ENCODE results near the gene CCSER1.
"Not testable (repeated sequence)": the region's sequence is repeated elsewhere in the genome, so short reads cannot be mapped to it uniquely, and the experiment has no call there.

CCSER1 gene

GRCh38 chr4:91028228-91028627 is 901.0 kb downstream of the CCSER1 start:
- no peak for DNase-seq

DNA sequence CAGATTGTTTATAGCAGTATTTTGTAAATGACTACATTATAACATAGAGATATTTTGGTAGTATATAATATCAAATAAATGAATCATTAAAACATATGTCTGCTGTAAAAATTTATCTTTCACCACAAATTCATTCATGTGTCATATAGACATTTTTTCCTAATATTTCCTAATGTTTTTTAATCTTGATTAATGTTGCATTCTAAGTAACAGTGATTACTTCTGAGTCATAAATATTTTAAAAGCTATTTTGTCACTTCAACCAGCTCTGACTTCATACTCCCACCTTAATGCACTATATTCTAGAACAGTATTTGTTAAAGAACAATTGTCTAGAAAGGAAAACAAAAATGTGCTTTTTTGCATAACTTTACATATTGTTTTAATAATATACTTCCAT is 904.6 kb downstream of the CCSER1 start:
- no peak for DNase-seq

DNA sequence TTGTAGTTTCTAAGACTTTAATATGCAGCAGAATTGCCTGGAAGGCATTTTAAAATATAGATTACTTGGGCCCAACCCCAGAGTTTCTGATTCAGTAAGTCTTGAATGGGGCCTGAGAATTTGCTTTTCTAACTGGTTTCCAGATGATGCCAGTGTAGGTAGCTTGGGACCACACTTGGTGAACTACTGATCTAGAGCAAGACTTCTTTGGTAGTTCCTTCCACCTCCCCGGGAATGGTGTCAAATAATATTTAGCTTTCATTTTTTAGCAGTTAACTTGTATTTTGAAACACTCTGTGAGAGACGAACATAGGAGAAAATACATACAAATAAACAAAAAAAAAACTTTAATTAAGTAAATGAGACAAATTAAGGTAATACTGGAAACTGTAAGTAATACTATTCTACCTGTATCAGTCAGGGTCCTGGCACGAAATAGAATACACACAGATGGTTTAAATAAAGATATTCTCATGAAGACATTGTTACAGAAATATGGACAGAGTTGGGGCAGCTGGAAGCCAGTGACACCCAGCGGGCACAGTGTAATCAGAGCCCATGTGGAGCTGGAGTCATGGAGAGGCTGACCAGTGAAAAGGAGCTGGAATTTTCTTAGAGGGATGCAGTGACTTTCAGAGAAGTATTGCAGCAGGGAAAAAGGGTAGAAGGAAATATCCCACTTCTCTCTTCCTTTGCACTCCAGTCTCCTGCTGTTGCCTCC is 905.7 kb downstream of the CCSER1 start:
- DNase-seq = no peak

DNA sequence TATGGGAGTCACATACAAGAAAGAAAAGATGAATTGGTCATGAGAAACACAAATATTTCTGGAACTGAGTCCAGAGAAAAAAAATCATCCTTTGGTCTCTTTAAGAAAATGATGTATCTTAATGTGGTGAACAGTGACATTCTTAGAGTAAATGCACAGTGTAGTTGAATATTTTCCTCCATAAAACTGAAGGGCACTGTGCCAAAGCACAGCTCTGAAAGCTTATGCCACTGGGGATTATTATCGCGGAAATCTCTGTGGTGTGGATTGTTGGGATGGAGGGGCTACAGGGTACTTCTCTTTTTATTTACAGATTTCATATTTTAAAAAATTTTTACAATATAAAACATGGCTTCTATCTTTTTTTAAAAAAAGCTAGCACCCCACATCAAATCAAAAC is 908.1 kb downstream of the CCSER1 start:
- no peak for DNase-seq

- DNase-seq = no peak
Measured at GRCh38 chr4:91037951-91038350, 910.8 kb downstream of the CCSER1 start.

DNA sequence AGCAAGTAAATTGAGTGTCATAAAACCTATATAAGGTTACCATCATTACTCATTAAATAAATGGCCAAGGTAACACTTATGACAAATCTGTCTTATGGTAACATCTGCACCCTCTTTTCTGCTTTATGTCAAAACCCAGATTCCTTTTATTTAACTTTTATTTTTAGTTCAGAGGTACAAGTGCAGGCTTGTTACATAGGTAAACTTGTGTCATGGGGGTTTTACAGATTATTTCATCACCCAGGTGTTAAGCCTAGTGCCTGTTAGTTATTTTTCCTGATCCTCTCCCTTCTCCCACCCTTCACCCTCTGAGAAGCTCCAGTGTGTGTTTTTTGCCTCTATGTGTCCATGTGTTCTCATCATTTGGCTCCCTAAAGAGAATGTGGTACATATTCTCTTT is 930.7 kb downstream of the CCSER1 start:
- no peak for DNase-seq

- DNase-seq = no peak
Measured at GRCh38 chr4:91058345-91058744, 931.2 kb downstream of the CCSER1 start.

- DNase-seq = peak in 1 of 56 donors; percentile 26
Measured at GRCh38 chr4:91064157-91064853, 937.1 kb downstream of the CCSER1 start.

- no peak for DNase-seq
Measured at GRCh38 chr4:91065117-91065516, 937.9 kb downstream of the CCSER1 start.

DNA sequence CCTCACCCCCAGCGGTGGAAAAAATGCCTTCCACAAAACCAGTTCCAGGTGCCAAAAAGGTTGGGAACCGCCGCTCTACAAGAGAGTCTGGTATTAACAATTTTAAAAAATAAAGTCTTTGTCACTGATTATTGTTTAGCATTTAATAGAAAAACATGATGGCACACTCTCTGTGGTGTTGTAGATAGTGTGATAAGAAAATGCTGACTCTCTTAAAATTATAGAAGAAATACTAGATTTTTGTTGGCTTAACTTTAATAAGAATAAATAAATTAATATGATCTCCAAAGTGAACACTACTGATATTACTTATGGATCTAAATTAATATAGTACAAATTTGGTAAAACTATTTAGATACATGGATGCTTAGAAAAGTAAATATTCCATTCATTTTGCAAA is 943.5 kb downstream of the CCSER1 start:
- no peak for DNase-seq

DNA sequence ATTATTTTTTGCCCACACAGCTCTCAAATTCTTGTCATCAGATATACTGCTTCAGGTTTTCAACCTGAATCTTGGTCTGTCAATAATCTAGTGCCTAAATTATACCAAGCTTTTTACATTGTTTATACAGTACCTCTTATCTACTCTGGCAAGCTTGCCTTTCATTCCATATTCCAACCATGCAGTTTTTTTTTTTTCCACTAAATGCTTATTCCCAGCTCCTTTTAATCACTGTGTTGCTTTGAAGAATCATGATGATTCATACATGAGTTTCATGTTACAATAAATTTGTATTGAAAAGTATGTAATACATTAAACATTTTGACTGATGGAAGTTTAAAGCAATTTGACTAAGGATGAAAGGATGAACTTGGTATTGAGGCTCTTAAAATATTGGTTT is 949.0 kb downstream of the CCSER1 start:
- DNase-seq = no peak

DNA sequence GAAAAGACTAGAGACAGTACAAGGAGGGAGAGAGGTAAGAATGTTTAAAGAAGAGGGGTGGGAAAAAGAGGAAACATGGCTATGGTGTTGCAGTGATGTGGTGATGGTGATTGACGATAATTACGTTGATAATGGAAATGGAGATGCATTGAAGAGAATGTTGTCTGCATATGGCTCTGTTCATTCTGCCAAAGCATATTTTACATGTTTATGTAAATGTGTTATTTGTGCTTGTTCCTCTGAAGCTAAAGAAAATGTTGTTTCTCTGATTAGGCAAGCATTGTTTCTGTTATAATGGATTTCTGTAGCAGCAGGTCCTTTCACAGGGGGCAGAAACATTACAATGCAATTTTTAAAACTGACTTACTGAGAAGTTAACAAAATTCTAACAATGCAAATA is 958.8 kb downstream of the CCSER1 start:
- DNase-seq = no peak

GRCh38 chr4:91087743-91088142 is 960.5 kb downstream of the CCSER1 start:
- DNase-seq = no peak

- DNase-seq = no peak
Measured at GRCh38 chr4:91089178-91089577, 962.0 kb downstream of the CCSER1 start.

GRCh38 chr4:91092398-91092980 is 965.3 kb downstream of the CCSER1 start:
- DNase-seq = no peak

DNA sequence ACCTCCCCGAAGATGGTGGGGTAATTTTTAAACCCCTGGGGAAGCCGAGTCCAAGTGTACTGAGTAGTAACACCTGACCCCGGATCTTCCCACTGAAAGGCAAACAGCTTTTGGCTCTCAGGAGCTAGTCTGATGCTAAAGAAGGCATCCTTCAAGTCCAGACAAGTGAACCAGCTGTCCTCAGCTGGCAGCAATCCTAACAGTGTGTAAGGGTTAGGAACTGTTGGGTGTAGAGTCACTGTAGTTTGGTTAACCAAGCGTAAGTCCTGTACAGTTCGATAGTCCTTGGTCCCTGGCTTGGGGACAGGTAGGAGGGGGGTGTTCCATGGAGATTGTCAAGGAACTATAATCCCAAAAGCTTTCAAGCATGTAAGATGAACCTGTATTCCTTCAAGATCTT is 967.0 kb downstream of the CCSER1 start:
- DNase-seq = not testable (repeated sequence)

- DNase-seq = no peak
Measured at GRCh38 chr4:91099666-91100065, 972.5 kb downstream of the CCSER1 start.

- no peak for DNase-seq
Measured at GRCh38 chr4:91108751-91109150, 981.6 kb downstream of the CCSER1 start.

DNA sequence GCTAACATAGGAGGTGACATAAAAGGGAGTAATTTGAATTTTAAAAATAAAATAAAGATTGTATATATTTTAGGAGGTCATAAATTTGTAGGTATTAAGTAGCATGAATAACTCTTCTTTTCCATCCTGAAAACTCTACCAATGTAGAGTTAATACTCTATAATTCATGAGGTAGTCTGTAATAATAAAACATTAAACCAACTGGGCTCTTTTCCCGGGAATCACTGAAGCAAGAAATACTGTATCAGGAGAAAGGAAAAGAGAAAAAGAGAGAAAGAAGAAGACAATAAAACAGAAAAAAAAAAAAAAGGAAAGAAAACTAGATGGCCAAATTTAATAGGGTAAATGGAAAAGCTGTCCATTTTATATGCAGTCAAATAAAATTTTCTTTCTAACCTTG is 984.4 kb downstream of the CCSER1 start:
- DNase-seq = no peak

DNA sequence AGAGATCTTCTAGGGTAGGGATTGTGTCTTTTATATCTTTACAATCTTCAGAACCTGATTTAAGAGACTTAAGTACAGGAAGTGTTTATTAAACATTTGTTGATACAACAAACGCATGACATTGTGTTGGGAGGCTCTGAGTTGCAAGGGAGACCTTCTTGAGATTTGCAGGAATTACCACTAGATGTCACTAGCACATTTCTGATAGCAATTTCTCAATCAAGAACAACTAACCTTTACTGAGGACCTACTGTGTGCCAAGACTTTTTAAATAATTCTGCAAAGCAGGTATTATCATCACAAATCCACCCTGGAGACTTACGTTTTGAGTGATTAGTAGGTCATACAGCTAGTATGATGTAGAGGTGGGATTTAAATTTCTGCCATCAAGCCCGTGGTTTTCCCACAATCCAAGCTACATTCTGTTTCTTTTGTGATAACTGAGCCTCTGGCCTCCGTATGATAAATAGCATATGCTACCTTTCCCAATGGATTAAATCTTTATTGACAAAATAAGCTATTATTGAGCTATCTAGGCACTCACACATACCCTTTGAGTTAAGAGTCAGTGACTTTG is 986.0 kb downstream of the CCSER1 start:
- DNase-seq = no peak

GRCh38 chr4:91114386-91114785 is 987.2 kb downstream of the CCSER1 start:
- DNase-seq = no peak

DNA sequence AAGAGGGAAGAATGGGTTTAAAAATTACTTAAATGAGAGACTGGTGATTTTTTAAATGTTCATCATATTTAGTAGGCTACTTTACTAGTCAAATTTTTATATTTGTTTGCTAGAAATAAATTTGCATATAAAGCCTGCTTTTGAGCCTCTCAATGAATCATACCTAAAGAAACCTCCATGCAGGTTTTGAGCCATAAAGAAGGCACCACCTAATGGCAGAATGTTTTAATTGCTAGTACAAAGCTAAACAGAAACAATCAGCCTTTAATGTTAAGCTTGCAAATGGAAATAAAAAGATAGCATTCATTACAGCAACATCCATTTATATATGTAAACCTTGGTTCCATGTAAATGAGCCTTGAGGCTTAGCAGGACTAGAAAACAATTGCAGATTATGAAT is 989.7 kb downstream of the CCSER1 start:
- no peak for DNase-seq

- no peak for DNase-seq
Measured at GRCh38 chr4:91118597-91118996, 991.4 kb downstream of the CCSER1 start.
